ENCODE measurements around the gene PCSK5.
"Not testable (repeated sequence)": the region's sequence is repeated elsewhere in the genome, so short reads cannot be mapped to it uniquely, and the experiment has no call there.

Gene PCSK5

DNA sequence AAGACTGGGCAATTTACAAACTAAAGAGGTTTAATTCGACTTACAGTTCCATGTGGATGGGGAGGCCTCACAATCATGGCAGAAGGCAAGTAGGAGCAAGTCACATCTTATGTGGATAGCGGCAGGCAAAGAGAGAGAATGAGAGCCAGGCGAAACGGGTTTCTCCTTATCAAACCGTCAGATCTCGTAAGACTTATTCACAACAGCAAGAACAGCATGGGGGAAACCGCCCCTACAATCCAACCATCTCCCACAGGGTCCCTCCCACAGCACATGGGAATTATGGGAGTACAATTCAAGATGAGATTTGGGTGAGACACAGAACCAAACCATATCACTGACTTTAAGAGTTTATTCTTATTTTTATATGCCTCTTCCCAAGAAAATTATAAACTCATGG lies 443.5 kb downstream of the PCSK5 start:
- no peak for DNase-seq

DNA sequence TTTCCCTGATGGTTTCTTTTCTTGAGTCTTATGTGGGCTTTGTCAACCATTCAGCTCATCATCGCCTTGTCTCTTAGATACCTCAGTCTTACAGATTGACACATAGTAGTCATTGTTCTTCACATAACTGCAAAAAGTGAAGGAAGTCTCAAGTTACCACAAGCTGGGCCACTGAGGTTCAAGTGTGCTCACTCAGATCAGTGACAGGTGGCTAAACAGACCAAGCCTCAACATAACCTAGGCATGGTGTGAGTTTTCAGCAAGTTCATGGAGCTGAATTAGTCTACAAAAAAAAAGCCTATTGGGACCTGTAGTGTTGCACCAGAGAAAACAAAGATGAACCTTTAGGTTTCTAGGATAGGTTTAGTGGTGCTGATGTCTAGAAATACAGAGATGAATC lies 445.6 kb downstream of the PCSK5 start:
- no peak for DNase-seq

DNA sequence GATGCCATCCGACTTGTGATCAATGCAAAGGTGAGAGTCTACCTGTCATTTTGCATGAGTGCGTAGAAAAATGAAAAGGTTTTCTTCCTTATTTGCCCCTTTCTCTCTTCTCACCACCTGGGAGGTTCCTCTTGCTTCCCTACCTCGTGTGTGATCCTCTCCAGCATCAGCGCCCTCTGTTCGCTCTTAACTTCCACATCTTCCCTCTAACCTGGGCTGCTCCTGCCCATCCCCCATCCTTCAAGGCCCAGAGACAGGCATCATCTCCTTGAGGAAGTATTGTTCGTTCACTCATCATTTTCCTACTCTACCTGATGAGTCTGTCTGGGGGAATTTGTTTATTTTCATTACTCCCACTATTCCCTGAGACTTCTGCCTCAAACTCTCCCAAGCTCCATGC lies 447.9 kb downstream of the PCSK5 start:
- no peak for DNase-seq

DNA sequence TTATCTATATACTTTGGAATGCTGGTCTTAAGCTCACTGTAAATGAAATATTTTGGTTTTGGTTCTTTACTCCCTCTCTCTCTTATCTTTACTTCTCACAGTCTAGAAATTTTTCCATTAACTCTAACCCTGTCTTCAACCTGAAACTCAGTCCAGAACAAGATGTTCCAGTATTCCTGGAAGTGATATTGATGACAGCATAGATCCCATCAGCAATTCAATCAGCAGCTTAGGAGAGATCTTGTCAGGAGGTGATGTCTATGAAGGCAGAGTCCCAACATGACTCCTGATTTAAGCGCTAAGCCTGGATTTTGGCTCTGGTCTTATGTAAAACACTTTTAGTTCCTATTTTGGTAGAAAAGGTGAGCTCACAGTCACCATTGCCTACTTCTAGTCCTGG lies 451.1 kb downstream of the PCSK5 start:
- no peak for DNase-seq

DNA sequence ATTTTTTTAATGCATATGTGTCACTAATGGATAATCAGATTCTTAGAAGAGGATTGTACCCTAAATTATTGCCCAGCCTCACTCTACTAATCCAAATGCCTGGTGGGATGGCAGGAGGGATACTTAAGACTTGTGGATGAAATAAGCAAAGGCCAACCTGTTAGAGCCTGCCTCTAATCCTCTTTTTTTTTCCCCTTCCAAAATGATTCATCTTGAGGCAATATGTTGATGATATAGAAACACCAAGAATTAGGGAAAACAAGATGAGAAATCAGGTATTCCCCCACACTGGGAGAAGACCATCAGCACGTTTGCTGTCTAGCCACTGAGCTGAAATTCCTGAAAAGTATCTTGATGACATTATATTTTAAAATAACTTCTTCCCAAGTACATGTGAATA lies 451.7 kb downstream of the PCSK5 start:
- DNase-seq = no peak

DNA sequence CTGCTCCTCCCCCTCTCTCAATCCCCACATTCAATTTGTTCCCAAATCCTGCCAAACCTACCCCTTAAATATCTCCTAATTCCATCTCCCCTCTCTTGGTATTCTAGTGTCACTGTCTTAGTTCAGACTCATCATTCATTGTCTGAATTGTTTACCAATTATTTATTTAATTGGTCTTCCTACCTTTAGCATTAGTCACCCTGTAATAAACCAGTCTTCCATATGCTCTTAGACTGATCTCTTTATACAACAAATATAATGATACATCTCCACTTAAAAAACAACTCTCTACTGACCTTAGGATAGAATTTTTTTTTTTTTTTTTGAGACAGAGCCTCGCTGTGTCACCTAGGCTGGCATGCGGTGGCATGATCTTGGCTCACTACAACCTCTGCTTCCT lies 452.4 kb downstream of the PCSK5 start:
- DNase-seq = no peak

DNA sequence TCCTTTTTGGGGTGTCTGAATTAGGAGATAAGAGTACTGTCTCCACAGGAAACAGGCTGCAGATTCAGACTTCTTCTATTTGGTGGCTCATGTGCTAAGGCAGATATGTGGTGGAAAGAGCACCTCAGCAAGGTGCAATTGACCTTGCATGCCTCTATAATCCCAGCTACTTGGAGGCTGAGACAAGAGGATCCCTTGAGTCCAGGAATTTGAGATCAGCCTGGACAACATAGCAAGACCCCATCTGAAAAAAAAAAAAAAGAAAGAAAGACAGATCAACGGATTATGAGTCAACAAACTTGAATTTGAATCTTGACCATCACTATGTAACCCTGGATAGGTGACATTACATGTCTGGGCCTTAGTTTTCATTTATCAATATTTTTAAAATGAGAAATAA lies 459.4 kb downstream of the PCSK5 start:
- no peak for DNase-seq

DNA sequence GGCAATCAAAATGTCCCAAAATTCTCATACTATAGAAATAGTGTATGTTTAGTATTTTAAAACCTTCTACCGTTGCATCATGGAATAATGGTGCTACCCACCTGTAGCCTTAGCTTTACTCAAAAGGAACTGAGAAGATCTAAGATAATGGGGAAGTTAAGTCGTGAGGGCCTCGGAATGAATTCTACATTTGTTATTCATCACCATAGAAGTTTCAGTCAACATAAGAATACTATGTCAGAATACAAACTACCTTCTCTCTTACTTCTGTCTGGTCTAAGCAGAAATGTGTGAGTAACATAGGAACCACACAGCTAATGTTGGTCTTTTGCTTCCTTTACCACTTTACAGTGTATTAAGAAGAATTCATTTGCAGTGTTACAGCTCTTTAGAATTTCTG lies 460.5 kb downstream of the PCSK5 start:
- DNase-seq = no peak

DNA sequence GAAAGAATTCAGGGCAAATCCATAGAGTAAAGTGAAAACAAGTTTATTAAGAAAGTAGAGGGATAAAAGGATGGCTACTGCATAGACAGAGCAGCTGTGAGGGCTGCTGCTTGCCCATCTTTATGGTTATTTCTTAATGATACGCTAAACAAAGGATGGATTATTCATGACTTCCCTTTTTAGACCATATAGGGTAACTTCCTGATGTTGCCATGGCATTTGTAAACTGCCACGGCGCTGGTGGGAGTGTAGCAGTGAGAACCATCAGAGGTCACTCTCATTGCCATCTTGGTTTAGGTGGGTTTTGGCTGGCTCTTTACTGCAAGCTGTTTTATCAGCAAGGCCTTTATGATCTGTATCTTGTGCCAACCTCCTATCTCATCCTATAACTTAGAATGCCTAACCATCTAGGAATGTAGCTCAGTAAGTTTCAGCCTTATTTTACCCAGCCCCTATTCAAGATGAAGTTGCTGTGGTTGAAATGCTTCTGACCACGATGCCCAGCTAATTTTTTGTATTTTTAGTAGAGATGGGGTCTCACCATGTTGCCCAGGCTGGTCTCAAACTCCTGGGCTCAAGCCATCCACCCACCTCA lies 461.6 kb downstream of the PCSK5 start:
- DNase-seq = no peak

DNA sequence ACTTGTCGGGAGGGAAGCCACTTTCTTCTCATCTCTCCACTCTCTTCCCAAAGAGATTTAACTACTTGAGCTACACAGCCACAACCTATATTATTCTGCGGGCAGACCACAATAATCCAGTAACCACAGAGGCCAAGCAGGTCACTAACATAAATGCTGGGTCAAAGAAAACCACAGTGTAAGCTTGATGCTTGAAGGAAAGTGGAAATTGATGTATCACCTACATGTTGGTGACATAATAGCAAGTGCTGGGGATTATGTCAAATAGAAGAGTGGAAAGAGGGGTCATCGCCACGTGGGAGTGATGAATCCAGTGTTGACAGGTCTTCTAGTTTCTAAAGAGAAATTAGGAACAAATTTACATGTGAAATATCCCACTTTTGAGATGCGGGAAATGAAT lies 462.8 kb downstream of the PCSK5 start:
- no peak for DNase-seq

DNA sequence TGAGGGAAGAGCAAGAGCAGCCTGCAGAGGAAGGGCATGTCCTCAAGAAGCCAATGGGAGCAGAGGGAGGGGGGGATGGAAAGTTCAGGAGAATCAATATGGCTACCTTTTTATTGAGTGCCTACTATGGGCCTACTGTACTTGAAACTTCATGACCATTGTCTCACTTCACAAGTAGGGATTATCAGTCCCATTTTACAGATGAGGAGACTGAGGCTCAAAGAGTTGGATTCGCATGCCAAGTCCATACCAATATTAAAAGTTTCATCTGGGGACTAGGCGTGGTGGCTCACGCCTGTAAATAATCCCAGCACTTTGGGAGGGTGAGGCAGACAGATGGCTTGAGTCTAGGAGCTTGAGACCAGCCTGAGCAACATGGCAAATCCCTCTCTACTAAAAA lies 463.7 kb downstream of the PCSK5 start:
- no peak for DNase-seq

DNA sequence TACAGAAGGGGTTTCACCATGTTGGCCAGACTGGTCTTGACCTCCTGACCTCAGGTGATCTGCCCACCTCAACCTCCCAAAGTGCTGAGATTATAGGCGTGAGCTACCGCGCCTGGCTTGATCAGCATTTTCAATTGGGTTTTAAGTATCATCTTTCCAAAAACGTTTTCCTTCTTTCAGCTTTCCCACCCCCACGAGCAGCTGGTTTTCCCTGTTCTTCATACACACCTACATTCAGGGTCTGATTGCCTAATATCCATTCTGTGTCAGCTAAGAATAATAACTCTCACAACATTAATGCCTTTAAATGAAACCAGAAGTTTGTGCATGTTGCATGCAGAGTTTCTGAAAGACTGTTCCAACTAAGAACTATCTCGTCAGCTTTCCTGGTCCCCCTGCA lies 465.4 kb downstream of the PCSK5 start:
- no peak for DNase-seq

DNA sequence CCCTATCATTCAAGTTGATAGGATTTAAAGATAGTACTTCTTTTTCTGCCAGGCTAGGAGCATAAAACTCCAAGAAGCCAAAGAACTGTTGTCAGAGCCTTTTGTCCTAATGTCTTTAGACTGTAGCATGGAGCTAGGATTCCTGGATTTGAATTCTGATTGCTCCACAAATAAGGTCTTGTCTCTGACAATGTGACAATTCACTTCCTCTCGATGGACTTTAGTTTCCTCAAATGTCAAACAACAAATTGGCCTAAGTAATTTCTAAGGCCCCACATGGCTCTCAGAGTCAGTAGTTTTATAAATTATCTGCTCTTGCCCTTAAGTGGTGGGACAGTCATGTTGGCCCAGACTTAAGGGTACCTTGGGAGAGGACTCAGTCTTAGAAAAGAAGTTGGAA lies 467.1 kb downstream of the PCSK5 start:
- DNase-seq = no peak

DNA sequence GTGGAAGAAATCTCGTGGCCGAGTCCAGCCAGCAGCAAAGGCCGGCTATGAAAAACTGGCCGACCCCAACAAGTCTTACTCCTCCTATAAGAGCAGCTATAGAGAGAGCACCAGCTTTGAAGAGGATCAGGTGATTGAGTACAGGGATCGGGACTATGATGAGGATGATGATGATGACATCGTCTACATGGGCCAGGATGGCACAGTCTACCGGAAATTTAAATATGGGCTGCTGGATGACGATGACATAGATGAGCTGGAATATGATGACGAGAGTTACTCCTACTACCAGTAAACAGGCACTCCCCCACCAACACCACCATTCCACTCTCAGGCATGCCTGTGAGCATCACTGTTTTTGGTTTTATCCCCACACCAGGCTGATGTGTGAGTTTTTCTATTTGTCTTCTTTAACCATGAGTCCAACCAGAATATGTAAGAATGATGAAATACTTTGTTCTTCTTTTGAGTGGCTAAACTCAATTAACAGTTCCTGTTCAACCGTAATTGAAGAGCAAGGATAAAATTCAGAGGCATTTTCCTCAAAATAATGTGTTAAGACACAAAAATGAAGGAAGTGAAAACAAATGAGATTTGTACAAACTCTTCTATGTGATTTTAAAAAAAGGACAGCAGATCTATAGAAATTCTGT lies 468.3 kb downstream of the PCSK5 start:
- no peak for DNase-seq

DNA sequence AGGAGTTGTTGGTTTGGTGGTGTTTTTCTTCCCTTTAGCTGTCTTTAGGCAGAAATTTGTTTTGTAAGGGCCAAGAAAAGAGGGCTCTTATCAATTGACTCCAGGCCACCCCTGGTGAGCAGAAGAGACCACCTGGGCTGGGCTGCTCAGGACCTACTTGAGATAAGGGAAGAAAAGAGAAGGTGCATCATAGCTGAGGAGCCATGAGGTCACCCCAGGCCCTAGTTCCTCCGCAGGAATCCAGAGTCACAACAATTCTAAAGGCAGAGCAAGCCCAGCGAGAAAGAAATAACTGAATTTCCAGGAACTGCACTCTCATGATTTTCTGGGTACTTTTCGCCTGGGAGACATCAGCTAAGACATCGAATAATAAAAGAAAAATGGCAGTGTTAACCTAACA lies 468.9 kb downstream of the PCSK5 start:
- no peak for DNase-seq

DNA sequence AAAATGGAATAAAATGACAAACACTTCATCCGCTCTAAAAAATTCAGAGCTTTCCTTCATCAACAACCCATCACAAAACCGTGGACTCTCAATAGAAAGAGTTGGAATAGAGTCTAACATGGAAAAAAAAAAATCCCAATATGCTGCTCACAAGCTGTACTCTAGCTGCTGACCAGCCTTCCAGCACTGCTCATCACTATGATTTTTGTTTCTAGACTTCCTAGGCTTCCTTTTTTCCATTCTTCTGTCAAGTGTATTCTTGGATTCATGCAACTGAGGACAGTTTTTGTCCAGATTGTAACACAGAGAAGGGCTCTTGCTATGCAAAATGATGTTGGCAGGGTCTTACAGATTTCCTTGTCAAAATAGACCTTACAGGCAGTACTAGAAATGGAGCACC lies 469.3 kb downstream of the PCSK5 start:
- DNase-seq = no peak

DNA sequence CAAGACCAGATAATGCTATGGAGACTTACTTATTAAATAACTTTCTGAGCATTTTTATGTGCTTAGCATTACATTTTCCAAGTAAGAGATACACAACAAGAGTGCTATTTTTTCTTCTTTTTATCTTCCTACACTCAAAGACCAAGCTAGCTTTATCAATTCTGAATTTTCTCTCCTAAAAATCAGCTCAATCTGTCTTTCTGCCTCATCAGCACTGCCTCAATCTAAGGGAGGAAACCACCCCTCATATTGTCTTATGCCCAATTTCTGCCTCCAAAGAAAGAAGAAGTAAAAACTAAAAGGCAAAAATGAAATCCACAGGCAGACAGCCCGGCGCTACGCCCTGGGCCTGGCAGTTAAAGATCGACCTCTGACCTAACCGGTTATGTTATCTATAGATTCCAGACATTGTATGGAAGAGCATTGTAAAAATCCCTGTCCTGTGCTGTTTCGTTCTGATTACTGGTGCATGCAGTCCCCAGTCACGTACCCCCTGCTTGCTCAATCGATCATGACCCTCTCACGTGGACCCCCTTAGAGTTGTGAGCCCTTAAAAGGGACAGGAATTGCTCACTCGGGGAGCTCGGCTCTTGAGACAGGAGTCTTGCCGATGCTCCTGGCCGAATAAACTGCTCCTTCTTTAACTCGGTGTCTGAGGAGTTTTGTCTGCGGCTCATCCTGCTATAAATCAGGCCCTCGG lies 472.0 kb downstream of the PCSK5 start:
- not testable (repeated sequence) for DNase-seq

DNA sequence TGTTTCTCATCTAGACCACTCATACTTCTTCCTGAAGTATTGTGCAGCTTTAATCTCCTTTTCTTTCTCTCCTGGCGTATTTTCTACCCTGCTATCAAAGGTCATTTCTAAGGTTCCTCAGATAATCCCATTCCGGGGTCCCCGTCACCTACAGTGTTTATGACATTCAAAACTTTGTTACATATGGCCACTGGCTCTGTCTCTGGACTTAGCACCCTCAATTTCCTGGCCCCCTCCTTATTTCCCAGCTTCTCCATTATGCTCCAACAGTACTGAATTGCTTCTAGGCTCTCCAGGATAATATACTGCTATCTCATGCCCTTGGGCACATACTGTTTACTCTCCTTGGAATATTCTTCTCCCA lies 472.5 kb downstream of the PCSK5 start:
- no peak for DNase-seq

DNA sequence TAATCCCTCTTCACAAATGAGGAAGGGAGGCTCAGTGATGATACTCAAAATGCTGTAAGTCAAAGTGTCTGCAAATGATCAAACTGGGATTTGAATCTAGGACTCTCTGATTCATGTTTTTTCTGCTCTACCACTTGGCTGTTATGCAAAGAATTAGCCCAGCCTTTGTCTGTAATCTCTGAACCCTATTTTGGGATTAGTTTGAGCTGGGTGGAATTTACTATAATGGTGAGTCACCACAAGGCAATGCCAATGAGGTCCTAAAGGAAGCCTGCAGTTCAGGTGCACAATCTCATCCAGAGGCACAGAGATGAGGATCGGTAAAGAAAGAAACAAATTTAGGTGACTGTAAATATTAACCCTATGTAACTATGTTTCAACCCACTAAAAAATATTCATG lies 474.6 kb downstream of the PCSK5 start:
- no peak for DNase-seq

DNA sequence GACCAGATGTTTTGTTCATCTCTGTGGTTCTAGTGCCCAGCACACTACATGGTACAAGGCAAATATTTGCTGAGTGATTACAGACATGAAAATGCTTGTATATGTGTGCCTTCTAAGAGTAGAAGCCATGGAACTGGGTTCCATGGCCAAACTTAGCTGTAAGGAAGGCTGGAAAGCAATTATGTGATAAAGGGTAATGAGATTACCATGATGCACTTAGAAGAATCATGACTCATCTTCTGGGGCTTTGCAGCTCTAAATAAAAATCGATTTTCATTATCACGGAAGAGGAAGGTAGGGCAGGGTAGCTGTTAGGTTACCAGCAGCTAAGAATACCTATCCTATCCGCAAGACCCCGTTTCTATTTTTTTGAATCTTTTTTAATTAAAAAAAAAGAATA lies 475.8 kb downstream of the PCSK5 start:
- no peak for DNase-seq

DNA sequence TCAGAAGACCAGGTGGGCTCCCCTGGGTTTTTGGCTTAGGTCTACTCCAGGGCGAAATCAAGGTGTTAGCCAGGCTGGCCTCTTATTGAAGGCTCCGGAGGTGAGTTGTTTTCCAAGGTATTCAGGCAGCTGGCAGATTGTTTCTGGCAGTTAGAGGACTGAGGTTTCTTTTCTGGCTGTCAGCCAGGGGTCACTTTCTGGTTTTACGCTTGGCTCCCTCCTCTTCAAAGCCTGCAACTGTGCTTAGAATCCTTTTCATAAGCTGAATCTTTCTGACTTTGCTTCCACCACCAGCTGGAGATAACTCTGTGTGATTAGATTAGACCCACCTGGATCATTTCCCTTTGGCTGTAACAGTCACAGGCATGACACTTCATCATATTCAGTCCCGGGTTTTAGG lies 479.1 kb downstream of the PCSK5 start:
- no peak for DNase-seq

DNA sequence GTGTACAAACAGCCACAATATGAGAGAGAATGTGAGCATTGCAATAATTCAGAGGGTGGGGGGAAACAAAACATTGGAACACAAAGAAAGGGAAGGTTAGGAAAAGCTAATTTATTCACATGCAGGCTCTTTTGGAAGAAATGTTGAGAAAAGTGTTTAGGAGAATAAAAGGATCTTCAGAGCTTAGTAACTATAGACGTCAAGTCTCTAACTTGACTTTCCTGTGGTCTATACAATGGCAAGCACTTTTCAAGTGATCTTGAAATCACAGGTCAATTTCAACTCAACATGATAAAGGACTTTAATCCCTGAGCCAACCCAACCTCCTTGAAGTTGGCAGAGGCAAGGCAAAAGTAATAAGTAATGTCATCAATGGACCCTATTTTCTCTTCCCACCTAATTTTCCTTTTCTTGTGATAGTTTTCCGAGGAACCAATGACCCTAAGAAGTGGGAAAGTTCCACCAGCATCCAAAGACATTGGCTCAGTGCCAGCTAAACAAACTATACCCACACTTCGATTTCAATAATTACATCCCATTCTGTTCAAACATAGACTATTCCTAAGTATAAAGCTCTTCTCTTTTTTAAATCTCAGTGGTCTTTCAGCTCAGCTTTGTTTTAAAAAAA lies 480.0 kb downstream of the PCSK5 start:
- no peak for DNase-seq

DNA sequence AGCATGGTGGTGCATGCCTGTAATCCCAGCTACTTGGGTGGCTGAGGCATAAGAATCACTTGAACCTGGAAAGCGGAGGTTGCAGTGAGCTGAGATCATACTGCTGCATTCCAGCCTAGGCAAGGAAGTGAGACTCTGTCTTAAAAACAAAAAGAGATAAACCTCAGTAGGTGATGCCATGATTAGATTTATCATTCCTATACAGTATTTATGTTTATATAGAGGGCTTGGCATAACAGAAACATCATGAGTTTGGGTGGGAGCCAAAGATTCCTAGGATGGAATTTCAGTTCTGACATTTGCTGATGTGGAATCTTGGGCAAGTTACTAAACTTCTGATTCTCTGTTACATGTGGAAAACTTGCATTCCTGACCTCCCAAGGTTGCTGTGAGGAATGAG lies 481.4 kb downstream of the PCSK5 start:
- no peak for DNase-seq

DNA sequence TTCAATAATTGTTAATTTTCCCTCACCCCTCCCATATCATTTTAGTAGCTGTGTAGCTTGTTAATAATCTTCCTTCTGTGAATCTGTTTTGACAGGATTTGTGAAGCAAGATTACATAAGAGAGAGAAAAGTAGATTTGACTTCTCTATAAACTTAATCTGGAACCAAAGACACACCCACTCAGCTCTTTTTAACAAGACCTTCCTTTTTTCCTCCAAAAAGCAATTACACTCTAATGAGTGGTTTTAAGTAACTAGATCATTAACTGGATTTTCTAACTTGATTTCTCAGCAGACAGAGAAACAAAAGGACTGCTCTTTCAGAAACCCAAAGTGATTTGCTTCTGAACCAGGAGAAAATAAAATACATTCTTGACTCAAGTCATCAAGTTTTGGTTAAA lies 481.9 kb downstream of the PCSK5 start:
- DNase-seq = no peak
